SK-N-SH (cell line): Measurements from ENCODE around the gene ING5. TPM values are rescaled to one million over a fixed set of nuclear protein-coding genes. Genes with fewer than 3 reads are reported as not detected.
A peak's percentile ranks its signal among the peaks of the same experiment; 100 is the strongest.

Experiments used
- CTCF ChIA-PET: fragments of 300-600, 350-600 bp; formaldehyde crosslinking; extraction: SDS; loops from one replicate; lab custom pipeline; 2021; lab: Yijun Ruan, JAX
- POLR2A ChIA-PET: fragments of 350-600 bp; sonication (Branson Sonifier 250); formaldehyde crosslinking; extraction: SDS; loops from one replicate; lab custom pipeline; 2020; ENCODE audit warnings: antibody characterized with exemption, inconsistent platforms; lab: Yijun Ruan, JAX
- DNase-seq: peaks from one replicate; pipeline ENCODE4 v3.0.0; 2012
- H2AFZ ChIP-seq: fragments of 200-600 bp; sonication (generic); 2 replicates; pipeline ENCODE4 v1.8.1; 2016; ENCODE audit warnings: antibody characterized with exemption, mild to moderate bottlenecking, low read depth
- H3F3A ChIP-seq: fragments of 200-600 bp; sonication (generic); replicated peaks from 2 replicates; pipeline ENCODE3; 2016; ENCODE audit warnings: antibody characterized with exemption, mild to moderate bottlenecking; ENCODE audit not compliant: insufficient read depth
- H3K27ac ChIP-seq, 2 experiments: fragments of 200-500 bp in 1 of 2; fragments of 200-600 bp in 1 of 2; sonication (Bioruptor generic) in 1 of 2; sonication (generic), shearing (Covaris generic) in 1 of 2; 2 replicates each; pipeline versions ENCODE4 v1.5.1 to v1.6.1; 2014 to 2016; ENCODE audit warnings: low read depth in 2 of 2, inconsistent platforms in 1 of 2, low read length in 1 of 2, mild to moderate bottlenecking in 1 of 2, mixed read lengths in 1 of 2
- H3K27me3 ChIP-seq: fragments of 200-600 bp; sonication (generic), shearing (Covaris generic); 2 replicates; pipeline ENCODE4 v1.6.1; 2016; ENCODE audit warnings: mixed run types; ENCODE audit not compliant: insufficient read depth
- H3K36me3 ChIP-seq, 2 experiments: fragments of 200-500 bp in 1 of 2; fragments of 200-600 bp in 1 of 2; sonication (Bioruptor generic) in 1 of 2; sonication (generic) in 1 of 2; replicated peaks in 1 of 2; 2 replicates each; pipeline versions ENCODE3 to v1.5.1; 2014 to 2016; ENCODE audit warnings: low read length in 1 of 2, mild to moderate bottlenecking in 1 of 2; ENCODE audit not compliant: insufficient read depth in 2 of 2, control insufficient read depth in 1 of 2
- H3K4me1 ChIP-seq, 2 experiments: fragments of 200-500 bp in 1 of 2; fragments of 200-600 bp in 1 of 2; sonication (Bioruptor generic) in 1 of 2; sonication (generic), shearing (Covaris generic) in 1 of 2; 2 replicates each; pipeline versions ENCODE4 v1.5.1 to v1.6.1; 2014 to 2016; ENCODE audit warnings: low read depth in 1 of 2, low read length in 1 of 2, mixed run types in 1 of 2; ENCODE audit not compliant: insufficient read depth in 2 of 2, control insufficient read depth in 1 of 2
- H3K4me2 ChIP-seq: fragments of 200-600 bp; sonication (generic), shearing (Covaris generic); 2 replicates; pipeline ENCODE4 v1.6.1; 2017; ENCODE audit warnings: mixed run types
- H3K4me3 ChIP-seq, 2 experiments: fragments of 200-500 bp in 1 of 2; fragments of 200-600 bp in 1 of 2; sonication (Bioruptor generic) in 1 of 2; sonication (generic), shearing (Covaris generic) in 1 of 2; 2 replicates each; pipeline versions ENCODE4 v1.5.1 to v1.8.1; 2014 to 2016; ENCODE audit warnings: low read depth in 2 of 2, inconsistent platforms in 1 of 2, low read length in 1 of 2, mild to moderate bottlenecking in 1 of 2, mixed read lengths in 1 of 2, moderate library complexity in 1 of 2
- H3K79me2 ChIP-seq: fragments of 200-600 bp; sonication (generic); 2 replicates; pipeline ENCODE4 v1.8.1; 2017; ENCODE audit warnings: mild to moderate bottlenecking; ENCODE audit not compliant: insufficient read depth
- H3K9ac ChIP-seq: fragments of 200-600 bp; sonication (generic); 2 replicates; pipeline ENCODE4 v1.6.1; 2017; ENCODE audit warnings: mixed run types
- H3K9me2 ChIP-seq: fragments of 200-600 bp; sonication (generic); 2 replicates; pipeline ENCODE4 v1.6.1; 2017; ENCODE audit warnings: mixed run types
- H3K9me3 ChIP-seq: fragments of 200-600 bp; sonication (generic); 2 replicates; pipeline ENCODE4 v1.6.1; 2017; ENCODE audit warnings: mixed run types, mild to moderate bottlenecking, moderate library complexity
- H4K20me1 ChIP-seq: fragments of 200-600 bp; sonication (generic); 2 replicates; pipeline ENCODE4 v1.6.1; 2017; ENCODE audit warnings: mild to moderate bottlenecking, mixed run types; ENCODE audit not compliant: insufficient read depth
- CTCF ChIP-seq: fragments of 200-600 bp; sonication (generic); IDR thresholded peaks from 2 replicates; pipeline ENCODE4 v1.6.1; 2017; ENCODE audit warnings: antibody characterized with exemption, mild to moderate bottlenecking, moderate library complexity
- FOSL2 ChIP-seq: IDR thresholded peaks from 2 replicates; pipeline ENCODE4 v1.4.0; 2012; ENCODE audit warnings: low read depth, mild to moderate bottlenecking, moderate library complexity, borderline replicate concordance
- GABPA ChIP-seq: IDR thresholded peaks from 2 replicates; pipeline ENCODE4 v1.4.0; 2012; ENCODE audit warnings: low read depth, mild to moderate bottlenecking
- RFX5 ChIP-seq: IDR thresholded peaks from 2 replicates; pipeline ENCODE4 v1.6.1; 2012; ENCODE audit warnings: mild to moderate bottlenecking, improper control_type of control experiment, low read length
- TAF1 ChIP-seq: IDR thresholded peaks from 2 replicates; pipeline ENCODE4 v1.6.1; 2012; ENCODE audit warnings: low read depth, mild to moderate bottlenecking, low read length, moderate library complexity, borderline replicate concordance
- TCF12 ChIP-seq: IDR thresholded peaks from 2 replicates; pipeline ENCODE4 v1.4.0; 2012
- TEAD4 ChIP-seq: IDR thresholded peaks from 2 replicates; pipeline ENCODE4 v1.4.0; 2012; ENCODE audit warnings: mild to moderate bottlenecking, borderline replicate concordance; ENCODE audit not compliant: insufficient read depth
- WGBS: methylation state at CpG from one replicate; pipeline ENCODE4 v1.1.6; 2017; ENCODE audit warnings: low lambda C conversion rate; 5-methylcytosine and 5-hydroxymethylcytosine counted together
- polyA plus RNA-seq, 3 experiments: library from polyadenylated mRNA; depleted of rRNA; stranded (reverse); fragments of >200 nt; gene quantifications; 2 replicates each; pipeline ENCODE4 v1.2.3, GENCODE V29; 2012

The ING5 gene
- polyA plus RNA-seq, 1 of the 3 experiments (the other 2 are of a cell fraction): 56.3 TPM

GRCh38 chr2:241762933-241763369 lies 61.1 kb downstream of the ING5 start:
- Histone ChIP-seq H3K4me2 (no peak overlapping the region), H3F3A (peaks cover 12% of the 10 kb centered on the region), H3K4me3 (no peak overlapping the region), H3K9me3 (no peaks in the 10 kb centered on the region), H3K79me2 (no peaks in the 10 kb centered on the region), H3K4me1 (peaks cover 0 to 32% of the 10 kb centered on the region in 2 experiments; a peak in 1 of 4 replicates)
- peak; percentile 45 for DNase-seq
- POLR2A ChIA-PET: interaction anchor here (1.1 kb wide), 1 partner anchor 61 kb away, joined by 3 read pairs; the partner anchor contains the start of gene ING5
- TF ChIP-seq TEAD4: no peak
- TF ChIP-seq, all 33 proteins: peak for 0
- Histone ChIP-seq H4K20me1 (no peaks in the 10 kb centered on the region), H3K9me2 (no peaks in the 10 kb centered on the region), H3K27me3 (no peaks in the 10 kb centered on the region), H3K9ac (no peak overlapping the region), H3K36me3 (peaks cover 11 to 16% of the 10 kb centered on the region in 2 experiments), H2AFZ (no peak overlapping the region), H3K27ac (peak overlapping the region in 1 of 2 experiments; percentile 53; a peak in 2 of 4 replicates)
- 81% methylated on average over 13 of the region's 13 CpGs for WGBS
- CTCF ChIA-PET: interaction anchor here (1.2 to 2.5 kb wide), 5 partner anchors 11 to 41 kb away, joined by 3 to 13 read pairs (median 4); partner anchors contain the start of genes D2HGDH and GAL3ST2

- POLR2A ChIA-PET: interaction anchor here (1.1 kb wide), 1 partner anchor 61 kb away, joined by 3 read pairs; the partner anchor contains the start of gene ING5
- peaks cover 0 to 39% of the 10 kb centered on the region in 2 experiments; a peak in 1 of 4 replicates for H3K4me1 ChIP-seq
- TF ChIP-seq RFX5: no peak
- TF ChIP-seq FOSL2: no peak
- TF ChIP-seq TCF12: no peak
- no peak for TF ChIP-seq TAF1
- no peak for TF ChIP-seq GABPA
- TF ChIP-seq CTCF: no peak
- TF ChIP-seq, all 33 proteins: peak for 0
- no peak overlapping the region for H3K9ac ChIP-seq
- H3K36me3 ChIP-seq: peaks cover 11 to 16% of the 10 kb centered on the region in 2 experiments
- H3K27me3 ChIP-seq: no peaks in the 10 kb centered on the region
- peaks cover 8% of the 10 kb centered on the region for H3F3A ChIP-seq
- no peaks in the 10 kb centered on the region for H4K20me1 ChIP-seq
- CTCF ChIA-PET: interaction anchor here (0.7 to 2.5 kb wide), 8 partner anchors 10 to 114 kb away, joined by 3 to 13 read pairs (median 4); partner anchors contain the start of genes D2HGDH and GAL3ST2
- no peak overlapping the region for H3K4me2 ChIP-seq
- no peaks in the 10 kb centered on the region for H3K79me2 ChIP-seq
- H3K4me3 ChIP-seq: no peak overlapping the region
- peak overlapping the region in 1 of 2 experiments; percentile 71; a peak in 1 of 4 replicates for H3K27ac ChIP-seq
- H3K9me2 ChIP-seq: no peaks in the 10 kb centered on the region
- no peak overlapping the region for H2AFZ ChIP-seq
- no peaks in the 10 kb centered on the region for H3K9me3 ChIP-seq
- no peak for DNase-seq
- 88% methylated on average over 19 of the region's 20 CpGs for WGBS
Observed at GRCh38 chr2:241763551-241764274, 61.9 kb downstream of the ING5 start.
